ENCODE measurements around the gene CNGA2.
A peak's percentile ranks its signal among the peaks of the same experiment; 100 is the strongest.

CNGA2 gene

GRCh38 chrX:151754047-151754429 lies 19.5 kb downstream of the CNGA2 start:
- DNase-seq, result peak; percentile 90

DNA sequence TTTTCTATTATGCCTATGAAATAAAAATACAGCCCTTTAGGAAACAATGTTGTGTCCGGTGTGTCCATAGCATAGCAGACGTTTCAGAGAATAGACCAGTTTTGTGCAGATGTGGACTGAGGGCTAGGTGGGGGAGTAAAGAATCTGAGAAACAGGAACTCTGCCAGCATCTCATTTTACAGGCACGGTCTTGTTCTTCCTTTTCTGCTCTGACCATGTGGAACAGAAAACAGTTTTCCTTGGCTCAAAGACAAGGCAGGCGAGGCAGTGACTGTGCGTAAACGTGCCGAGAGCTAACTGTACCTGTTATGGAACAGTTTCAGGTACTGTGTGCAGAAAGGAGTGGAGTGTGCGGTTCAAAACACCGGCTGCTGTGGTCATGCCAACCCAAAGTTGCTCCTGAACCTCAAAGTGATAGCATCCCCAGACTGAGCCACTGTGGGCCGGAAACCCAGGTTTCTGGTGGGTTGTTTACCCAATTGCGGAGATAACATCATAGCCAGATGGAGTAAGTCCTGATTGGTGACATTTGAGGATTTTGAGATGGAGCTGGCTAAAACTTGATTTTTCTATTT lies 20.2 kb downstream of the CNGA2 start:
- no peak for DNase-seq

GRCh38 chrX:151759041-151759708 lies 24.6 kb downstream of the CNGA2 start:
- no peak for DNase-seq

GRCh38 chrX:151762802-151763201 lies 28.3 kb downstream of the CNGA2 start:
- DNase-seq, result peak; percentile 18

- peak; percentile 9 for DNase-seq
These were observed 29.2 kb downstream of the CNGA2 start for GRCh38 chrX:151763711-151764110.

- DNase-seq, result peak; percentile 12
These were observed 30.5 kb downstream of the CNGA2 start for GRCh38 chrX:151765026-151765425.

DNA sequence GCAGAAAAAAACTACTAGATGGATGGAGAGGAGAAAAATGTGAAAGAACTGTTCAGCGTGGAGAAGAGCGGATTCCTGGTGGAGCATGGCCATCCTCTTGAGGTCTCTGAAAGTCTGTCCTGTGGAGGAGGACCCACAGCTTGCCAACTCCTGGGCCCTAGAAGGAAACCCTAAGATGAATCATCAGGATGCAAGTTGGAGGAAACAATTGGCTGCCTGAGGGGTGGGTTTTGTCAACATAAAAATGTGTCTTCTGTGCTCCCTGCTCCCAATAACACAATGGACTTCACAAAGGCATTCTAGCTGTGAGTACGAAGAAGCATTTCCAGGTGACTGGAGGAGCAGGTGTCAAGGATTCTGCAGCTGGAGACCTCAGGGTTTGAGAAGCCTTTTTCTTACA lies 37.2 kb downstream of the CNGA2 start:
- peak; percentile 11 for DNase-seq

DNA sequence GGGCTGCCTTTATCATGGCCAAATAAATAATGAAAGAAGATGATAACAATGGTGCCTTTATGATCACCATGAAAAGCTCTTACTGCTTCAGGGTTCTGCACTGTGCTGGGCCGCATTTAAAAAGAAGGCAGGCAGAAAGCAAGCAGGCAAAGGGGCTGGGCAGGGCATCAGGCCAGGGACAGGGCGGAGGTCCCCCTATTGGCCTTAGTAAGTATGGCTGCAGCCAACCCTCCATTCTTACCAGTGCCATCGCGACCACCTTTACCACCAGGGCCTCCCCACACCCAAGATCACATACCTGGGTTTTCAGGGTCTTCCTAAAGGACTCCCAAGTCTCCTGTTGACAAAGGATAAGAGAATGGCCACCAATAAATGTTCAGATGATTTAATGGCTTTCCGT lies 38.9 kb downstream of the CNGA2 start:
- peak; percentile 43 for DNase-seq

GRCh38 chrX:151774421-151774820 lies 39.9 kb downstream of the CNGA2 start:
- DNase-seq, result peak; percentile 7

DNA sequence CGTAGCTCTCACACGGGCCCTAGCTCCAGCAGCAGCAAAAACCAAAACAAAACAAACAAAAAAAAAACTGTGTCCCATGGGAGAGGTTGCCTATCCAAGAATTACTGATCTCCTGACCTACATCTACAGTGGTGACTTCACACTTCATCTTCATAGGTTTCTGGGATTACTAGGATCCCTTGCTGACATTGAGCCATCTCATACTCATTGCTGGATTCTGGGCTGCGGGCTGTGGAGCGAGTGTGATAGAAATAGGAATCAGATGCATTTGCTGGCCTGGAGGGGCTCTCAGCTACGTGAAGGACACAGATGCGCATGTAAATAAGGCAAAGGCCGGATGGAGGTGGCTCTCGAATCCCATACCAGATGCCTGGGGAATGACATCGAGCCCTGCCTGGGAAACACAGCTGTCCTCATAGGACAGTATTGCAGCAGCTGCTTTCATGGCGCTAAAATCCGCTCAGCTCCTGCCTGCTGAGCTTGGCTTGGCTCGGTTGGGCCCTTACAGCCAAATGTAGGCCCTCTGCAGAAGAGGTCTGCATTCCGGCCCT lies 41.7 kb downstream of the CNGA2 start:
- DNase-seq, result peak; percentile 63

- DNase-seq, result peak; percentile 37
These were observed 42.4 kb downstream of the CNGA2 start for GRCh38 chrX:151776936-151777335.

DNA sequence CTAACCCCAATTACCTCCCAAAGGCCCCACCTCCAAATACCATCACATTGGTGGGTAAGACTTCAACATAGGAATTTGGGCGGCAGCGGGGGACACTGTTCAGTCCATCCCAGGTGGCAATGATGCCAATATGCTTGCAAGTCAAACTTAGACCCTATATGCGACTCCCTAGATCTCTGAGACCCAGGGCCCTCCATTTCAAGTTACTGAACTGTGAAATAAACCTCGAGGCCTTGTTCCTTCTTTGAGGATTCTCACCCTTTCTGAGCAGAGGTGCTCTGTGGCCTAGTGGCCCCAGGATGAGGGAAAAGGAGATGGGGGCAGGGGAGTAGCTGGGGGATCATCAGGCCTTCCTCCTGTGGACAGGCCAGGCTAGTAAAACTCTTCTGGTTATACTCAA lies 44.7 kb downstream of the CNGA2 start:
- DNase-seq, result peak; percentile 7

DNA sequence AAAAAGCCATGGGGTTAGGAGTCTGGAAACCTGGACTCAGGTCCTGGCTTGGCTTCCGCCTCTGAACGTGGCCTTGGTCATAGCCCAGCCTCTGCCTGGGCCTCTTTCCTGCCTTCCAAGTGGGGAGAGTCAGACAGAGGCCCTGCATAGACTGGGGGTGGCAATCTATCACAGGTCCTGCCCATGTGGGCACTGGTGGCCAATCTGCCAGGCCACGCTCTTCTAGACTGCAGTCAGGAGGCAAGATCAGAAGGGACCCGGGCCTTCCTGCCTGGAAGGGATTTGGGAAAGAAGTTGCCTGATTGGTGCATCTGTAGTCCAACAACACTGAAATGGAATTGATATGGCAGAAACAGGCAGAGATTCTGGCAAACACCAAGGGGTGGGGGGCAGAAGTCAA lies 46.1 kb downstream of the CNGA2 start:
- DNase-seq, result no peak

- no peak for DNase-seq
These were observed 54.7 kb downstream of the CNGA2 start for GRCh38 chrX:151789179-151789800.

- DNase-seq, result no peak
These were observed 56.1 kb downstream of the CNGA2 start for GRCh38 chrX:151790481-151791160.

DNA sequence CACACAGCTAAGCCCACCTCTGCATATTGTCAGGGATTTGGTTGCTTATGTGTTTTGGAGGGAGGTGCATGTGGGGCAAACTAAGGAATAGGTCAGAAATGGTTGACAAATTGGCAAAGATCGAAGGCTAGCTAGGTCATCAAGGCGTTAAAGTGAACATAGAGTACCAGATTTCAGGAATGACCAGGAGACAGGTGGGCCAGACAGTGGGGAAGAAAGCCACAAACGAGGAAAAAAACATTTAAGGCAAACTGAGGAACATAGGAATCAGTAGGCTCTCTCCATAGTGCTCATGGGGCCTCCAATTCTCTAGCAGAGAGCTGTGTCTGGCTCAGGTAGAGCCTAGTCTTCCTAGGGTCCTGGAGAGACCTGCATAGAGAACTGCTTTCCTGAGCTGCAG lies 57.4 kb downstream of the CNGA2 start:
- no peak for DNase-seq

GRCh38 chrX:151792505-151792904 lies 58.0 kb downstream of the CNGA2 start:
- DNase-seq, result no peak

DNA sequence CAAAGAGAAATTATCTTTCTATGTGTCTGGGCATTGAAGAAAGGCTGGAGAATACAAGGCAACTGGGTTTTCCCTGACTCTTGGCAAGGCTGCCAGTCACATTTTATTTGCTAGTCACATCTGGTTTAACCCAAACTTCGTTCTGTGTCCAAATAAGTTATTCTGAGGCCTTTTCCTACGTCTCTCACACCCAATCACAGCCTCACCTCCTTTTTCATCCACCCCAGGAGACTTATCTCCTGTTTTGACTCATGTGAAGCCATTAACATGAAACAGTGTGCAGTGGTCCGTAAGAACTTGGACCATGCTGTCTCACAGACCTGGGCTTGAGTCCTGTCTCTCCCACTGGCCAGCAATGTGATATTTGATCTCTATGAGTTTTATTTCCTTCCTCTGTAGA lies 59.3 kb downstream of the CNGA2 start:
- no peak for DNase-seq

Data from islet precursor cell (in vitro differentiated cells).